WTC11 (cell line): ENCODE measurements around the gene NSFL1C.

Source experiments
- ATF3 ChIP-seq: sonication (generic); formaldehyde crosslinking; conservative IDR thresholded peaks from 2 replicates; pipeline ENCODE4 v1.8.1; 2022; ENCODE audit warnings: mild to moderate bottlenecking, missing genetic modification reagents
- CTCF ChIP-seq: fragments of 200-600 bp; IDR thresholded peaks from 2 replicates; pipeline ENCODE4 v1.8.0; 2022; ENCODE audit warnings: antibody characterized with exemption
- ELF4 ChIP-seq: sonication (generic); formaldehyde crosslinking; IDR thresholded peaks from 2 replicates; pipeline ENCODE4 v1.8.1; 2022; ENCODE audit warnings: low read depth, mild to moderate bottlenecking, moderate library complexity, missing genetic modification reagents
- FOXP1 ChIP-seq: sonication (generic); formaldehyde crosslinking; IDR thresholded peaks from 2 replicates; pipeline ENCODE4 v1.8.0; 2022; ENCODE audit warnings: missing genetic modification reagents, mild to moderate bottlenecking, moderate library complexity, borderline replicate concordance
- GABPB1 ChIP-seq: sonication (generic); formaldehyde crosslinking; IDR thresholded peaks from 2 replicates; pipeline ENCODE4 v1.8.1; 2023; ENCODE audit warnings: mild to moderate bottlenecking, missing genetic modification reagents
- HMGXB4 ChIP-seq: sonication (generic); formaldehyde crosslinking; IDR thresholded peaks from 2 replicates; pipeline ENCODE4 v1.8.1; 2023; ENCODE audit warnings: mild to moderate bottlenecking, moderate library complexity, missing genetic modification reagents
- JUN ChIP-seq: sonication (generic); formaldehyde crosslinking; IDR thresholded peaks from 2 replicates; pipeline ENCODE4 v1.8.0; 2023; ENCODE audit warnings: mild to moderate bottlenecking, missing genetic modification reagents
- SMAD3 ChIP-seq: sonication (generic); formaldehyde crosslinking; IDR thresholded peaks from 2 replicates; pipeline ENCODE4 v1.8.0; 2022; ENCODE audit warnings: missing genetic modification reagents, mild to moderate bottlenecking, borderline replicate concordance
- SP1 ChIP-seq: sonication (generic); formaldehyde crosslinking; conservative IDR thresholded peaks from 2 replicates; pipeline ENCODE4 v1.8.1; 2022; ENCODE audit warnings: missing genetic modification reagents
- TCF7 ChIP-seq: sonication (generic); formaldehyde crosslinking; IDR thresholded peaks from 2 replicates; pipeline ENCODE4 v1.8.0; 2022; ENCODE audit warnings: mild to moderate bottlenecking, low read depth, missing genetic modification reagents, moderate library complexity
- TEAD1 ChIP-seq: sonication (generic); formaldehyde crosslinking; IDR thresholded peaks from 2 replicates; pipeline ENCODE4 v1.8.0; 2022; ENCODE audit warnings: mild to moderate bottlenecking, missing genetic modification reagents
- TEAD4 ChIP-seq: sonication (generic); formaldehyde crosslinking; IDR thresholded peaks from 2 replicates; pipeline ENCODE4 v1.8.0; 2022; ENCODE audit warnings: mild to moderate bottlenecking, missing genetic modification reagents
- ZNF121 ChIP-seq: sonication (generic); formaldehyde crosslinking; IDR thresholded peaks from 2 replicates; pipeline ENCODE4 v1.8.0; 2023; ENCODE audit warnings: missing genetic modification reagents
- ZNF232 ChIP-seq: sonication (generic); formaldehyde crosslinking; IDR thresholded peaks from 2 replicates; pipeline ENCODE4 v1.8.0; 2022; ENCODE audit warnings: mild to moderate bottlenecking, missing genetic modification reagents

- TF ChIP-seq CTCF (no peak), HMGXB4 (CRISPR knock-in tag) (no peak), TEAD1 (CRISPR knock-in tag) (no peak), ZNF121 (CRISPR knock-in tag) (no peak), GABPB1 (CRISPR knock-in tag) (no peak), FOXP1 (CRISPR knock-in tag) (no peak), ZNF232 (CRISPR knock-in tag) (no peak), ATF3 (CRISPR knock-in tag) (no peak), SMAD3 (CRISPR knock-in tag) (no peak), TEAD4 (CRISPR knock-in tag) (no peak), ELF4 (CRISPR knock-in tag) (no peak), TCF7 (CRISPR knock-in tag) (no peak), JUN (CRISPR knock-in tag) (no peak), SP1 (CRISPR knock-in tag) (no peak)
Measured at GRCh38 chr20:1494436-1494835, 27.8 kb upstream of the NSFL1C start.
